ENCODE measurements around the gene PLN. TPM values are rescaled to one million over a fixed set of nuclear protein-coding genes. Genes with fewer than 3 reads are reported as not detected.

PLN gene
- total RNA-seq, 1 donor from 2014 or later: 33.9 TPM

GRCh38 chr6:118504611-118505010, 43.5 kb upstream of the PLN start:
- Histone ChIP-seq H3K9me3 (no peaks in the 10 kb centered on the region), H3K36me3 (no peaks in the 10 kb centered on the region), H3K27me3 (no peaks in the 10 kb centered on the region), H3K4me3 (no peak overlapping the region), H3K4me1 (peaks cover 5% of the 10 kb centered on the region), H3K27ac (no peak overlapping the region)
- intact Hi-C loops (cut with DNase I): loop anchor here (10.0 kb wide), 1 partner anchor 220 kb away; no protein-coding TSS in a partner anchor
- no peak for DNase-seq (ENCODE audit: extremely low spot score in 2 of 2)
- TF ChIP-seq POLR2A (IDR thresholded peaks at IDR 0.05) (no peak), CTCF (IDR thresholded peaks at IDR 0.05) (no peak), POLR2AphosphoS5 (IDR thresholded peaks at IDR 0.05; ENCODE audit: insufficient read depth in 1 of 2, low read depth in 1 of 2) (no peak)

- H3K36me3 ChIP-seq: no peaks in the 10 kb centered on the region
- H3K27ac ChIP-seq: no peak overlapping the region
- TF ChIP-seq CTCF (IDR thresholded peaks at IDR 0.05) (no peak), POLR2AphosphoS5 (IDR thresholded peaks at IDR 0.05; ENCODE audit: insufficient read depth in 1 of 2, low read depth in 1 of 2) (no peak), POLR2A (IDR thresholded peaks at IDR 0.05) (no peak)
- H3K9me3 ChIP-seq: no peaks in the 10 kb centered on the region
- H3K4me3 ChIP-seq: no peak overlapping the region
- no peaks in the 10 kb centered on the region for H3K27me3 ChIP-seq
- intact Hi-C loops (cut with DNase I): loop anchor here (10.0 kb wide), 1 partner anchor 221 kb away; no protein-coding TSS in a partner anchor
- DNase-seq (ENCODE audit: extremely low spot score in 2 of 2): no peak
- H3K4me1 ChIP-seq: peaks cover 5% of the 10 kb centered on the region
Observed at GRCh38 chr6:118505656-118506055, 42.4 kb upstream of the PLN start.

DNA sequence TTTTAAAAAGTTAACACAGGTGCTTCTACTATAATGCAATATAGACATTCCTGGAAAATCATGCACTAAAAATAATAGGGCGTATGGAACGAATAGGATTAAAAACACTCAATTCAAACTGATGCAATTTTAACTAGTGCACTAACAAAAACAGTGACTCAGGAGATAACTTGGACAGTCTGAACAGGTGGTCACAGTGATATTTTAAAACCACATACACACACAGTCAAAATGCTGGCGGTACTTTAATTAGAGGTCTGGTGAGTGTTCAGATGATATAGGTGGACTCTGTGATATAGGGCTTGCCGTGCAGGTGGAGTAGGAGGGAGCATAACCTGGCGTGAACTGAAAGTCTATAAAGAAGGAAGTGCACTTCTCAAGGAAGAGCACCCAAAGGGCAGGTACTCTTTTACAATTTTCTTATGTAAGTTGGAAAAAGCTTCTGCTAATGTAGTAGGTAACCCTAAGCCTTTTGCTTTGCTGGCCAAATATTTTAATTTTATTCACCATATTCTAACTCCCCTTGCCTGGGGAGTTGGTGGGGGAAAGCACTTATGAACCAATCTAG, 41.9 kb upstream of the PLN start:
- no peak for TF ChIP-seq POLR2AphosphoS5 (IDR thresholded peaks at IDR 0.05; ENCODE audit: insufficient read depth in 1 of 2, low read depth in 1 of 2)
- TF ChIP-seq CTCF (IDR thresholded peaks at IDR 0.05): no peak
- no peak for TF ChIP-seq POLR2A (IDR thresholded peaks at IDR 0.05)
- Histone ChIP-seq H3K4me1 (peaks cover 5% of the 10 kb centered on the region), H3K9me3 (no peaks in the 10 kb centered on the region), H3K36me3 (no peaks in the 10 kb centered on the region), H3K27me3 (no peaks in the 10 kb centered on the region), H3K27ac (no peak overlapping the region), H3K4me3 (no peak overlapping the region)
- intact Hi-C loops (cut with DNase I): loop anchor here (10.0 kb wide), 1 partner anchor 221 kb away; no protein-coding TSS in a partner anchor
- DNase-seq (ENCODE audit: extremely low spot score in 2 of 2): no peak

DNA sequence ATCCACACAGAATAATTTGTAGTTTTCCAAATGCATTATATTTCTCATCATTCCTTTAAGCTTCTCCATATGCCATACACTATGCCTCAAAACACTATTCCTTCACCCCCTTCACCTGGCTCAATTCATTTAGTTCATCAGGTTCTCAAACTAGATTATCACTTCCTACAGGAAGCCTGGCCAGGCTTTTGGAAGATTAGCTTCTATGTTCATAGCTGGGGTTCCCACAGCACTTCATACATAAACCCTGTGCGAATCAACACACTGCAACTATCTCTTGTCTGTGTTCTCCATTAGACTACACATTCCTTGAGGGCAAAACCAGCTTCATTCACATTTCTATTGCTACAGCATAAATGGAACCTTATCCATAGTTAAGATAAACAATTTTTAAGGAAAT, 40.5 kb upstream of the PLN start:
- Histone ChIP-seq H3K27ac (no peak overlapping the region), H3K27me3 (no peaks in the 10 kb centered on the region), H3K36me3 (no peaks in the 10 kb centered on the region), H3K9me3 (no peaks in the 10 kb centered on the region), H3K4me3 (no peak overlapping the region), H3K4me1 (no peaks in the 10 kb centered on the region)
- TF ChIP-seq CTCF (IDR thresholded peaks at IDR 0.05): no peak
- intact Hi-C loops (cut with DNase I): loop anchor here (10.0 kb wide), 1 partner anchor 223 kb away; no protein-coding TSS in a partner anchor
- no peak for DNase-seq (ENCODE audit: extremely low spot score in 2 of 2)

- Histone ChIP-seq H3K27me3 (no peaks in the 10 kb centered on the region), H3K4me1 (no peaks in the 10 kb centered on the region), H3K27ac (no peak overlapping the region), H3K9me3 (no peaks in the 10 kb centered on the region), H3K36me3 (no peaks in the 10 kb centered on the region), H3K4me3 (no peak overlapping the region)
- intact Hi-C loops (cut with DNase I): loop anchor here (10.0 kb wide), 1 partner anchor 224 kb away; no protein-coding TSS in a partner anchor
- DNase-seq (ENCODE audit: extremely low spot score in 2 of 2): no peak
- TF ChIP-seq POLR2A (IDR thresholded peaks at IDR 0.05) (no peak), POLR2AphosphoS5 (IDR thresholded peaks at IDR 0.05; ENCODE audit: insufficient read depth in 1 of 2, low read depth in 1 of 2) (no peak), CTCF (IDR thresholded peaks at IDR 0.05) (no peak)
Observed at GRCh38 chr6:118509009-118509617, 39.0 kb upstream of the PLN start.

Measured in vagina (tissue), 2 donors.